Measurements from ENCODE around the gene GPR4.

GRCh38 chr19:45577111-45577905 lies 24.7 kb downstream of the GPR4 start:
- TF ChIP-seq TCF7L2 (IDR thresholded peaks at IDR 0.05; ENCODE audit: low read depth, low read length): no peak
- no peak for TF ChIP-seq POLR2AphosphoS5 (IDR thresholded peaks at IDR 0.05; ENCODE audit: low read depth, low read length)
- no peak for TF ChIP-seq CTCF (IDR thresholded peaks at IDR 0.05)
- TF ChIP-seq SIN3A (IDR thresholded peaks at IDR 0.05; ENCODE audit: borderline replicate concordance, insufficient read depth, low read depth, low read length): no peak
